Cerebellar nuclear complex (tissue), 1 donor: Measurements from ENCODE around the gene UBA52.
"Not testable (repeated sequence)": the region's sequence is repeated elsewhere in the genome, so short reads cannot be mapped to it uniquely, and the experiment has no call there.

Experiments
- DNase-seq, 2 experiments: peaks; one replicate each; lab custom pipeline; 2025; lab: John Stamatoyannopoulos, UW

The UBA52 gene

GRCh38 chr19:18593367-18594095, 21.9 kb downstream of the UBA52 start:
- DNase-seq = no peak

- DNase-seq = no peak
Measured at GRCh38 chr19:18594096-18594823, 22.6 kb downstream of the UBA52 start.

- DNase-seq = no peak
Measured at GRCh38 chr19:18594824-18595373, 23.2 kb downstream of the UBA52 start.

- DNase-seq = no peak
Measured at GRCh38 chr19:18595475-18595874, 23.8 kb downstream of the UBA52 start.

GRCh38 chr19:18596752-18597157, 25.1 kb downstream of the UBA52 start:
- DNase-seq = no peak

- DNase-seq = no peak
Measured at GRCh38 chr19:18597809-18598660, 26.4 kb downstream of the UBA52 start.

- no peak for DNase-seq
Measured at GRCh38 chr19:18599485-18599884, 27.8 kb downstream of the UBA52 start.

GRCh38 chr19:18600692-18601397, 29.2 kb downstream of the UBA52 start:
- DNase-seq = not testable (repeated sequence)

GRCh38 chr19:18601875-18602274, 30.2 kb downstream of the UBA52 start:
- DNase-seq = no peak

- no peak for DNase-seq
Measured at GRCh38 chr19:18603255-18603957, 31.7 kb downstream of the UBA52 start.

GRCh38 chr19:18603958-18604819, 32.5 kb downstream of the UBA52 start:
- no peak for DNase-seq

- DNase-seq = no peak
Measured at GRCh38 chr19:18604820-18605159, 33.1 kb downstream of the UBA52 start.

GRCh38 chr19:18605196-18605545, 33.5 kb downstream of the UBA52 start:
- no peak for DNase-seq

- no peak for DNase-seq
Measured at GRCh38 chr19:18605546-18606280, 34.1 kb downstream of the UBA52 start.

GRCh38 chr19:18606281-18607225, 34.9 kb downstream of the UBA52 start, which contains the start of gene CRLF1:
CRLF1 (minus strand) TSS chr19:18606799; CDS start chr19:18606656, 143 bp downstream.
- DNase-seq = no peak

- no peak for DNase-seq
Measured at GRCh38 chr19:18607226-18608101, 35.8 kb downstream of the UBA52 start.

GRCh38 chr19:18608102-18608804, 36.6 kb downstream of the UBA52 start:
- no peak for DNase-seq
